Hepatocyte (in vitro differentiated cells): ENCODE results near the gene MDP1.

Experiments used
- EZH2 ChIP-seq: fragments of 200-600 bp; sonication (generic); IDR thresholded peaks from 2 replicates; pipeline ENCODE4 v1.6.1; 2016; ENCODE audit warnings: antibody characterized with exemption, mild to moderate bottlenecking, borderline replicate concordance
- EZH2phosphoT487 ChIP-seq: fragments of 200-600 bp; sonication (generic); IDR thresholded peaks from one replicate; pipeline ENCODE4 v1.6.1; 2018; ENCODE audit warnings: antibody characterized with exemption, mild to moderate bottlenecking, low read depth, moderate library complexity; ENCODE audit not compliant: unreplicated experiment, severe bottlenecking
- TF ChIP-seq, protein P1 (sequence below): fragments of 200-600 bp; sonication (generic); IDR thresholded peaks from 2 replicates; pipeline ENCODE4 v1.5.1; 2016; ENCODE audit warnings: antibody characterized with exemption, mild to moderate bottlenecking; ENCODE audit not compliant: poor library complexity

DNA sequence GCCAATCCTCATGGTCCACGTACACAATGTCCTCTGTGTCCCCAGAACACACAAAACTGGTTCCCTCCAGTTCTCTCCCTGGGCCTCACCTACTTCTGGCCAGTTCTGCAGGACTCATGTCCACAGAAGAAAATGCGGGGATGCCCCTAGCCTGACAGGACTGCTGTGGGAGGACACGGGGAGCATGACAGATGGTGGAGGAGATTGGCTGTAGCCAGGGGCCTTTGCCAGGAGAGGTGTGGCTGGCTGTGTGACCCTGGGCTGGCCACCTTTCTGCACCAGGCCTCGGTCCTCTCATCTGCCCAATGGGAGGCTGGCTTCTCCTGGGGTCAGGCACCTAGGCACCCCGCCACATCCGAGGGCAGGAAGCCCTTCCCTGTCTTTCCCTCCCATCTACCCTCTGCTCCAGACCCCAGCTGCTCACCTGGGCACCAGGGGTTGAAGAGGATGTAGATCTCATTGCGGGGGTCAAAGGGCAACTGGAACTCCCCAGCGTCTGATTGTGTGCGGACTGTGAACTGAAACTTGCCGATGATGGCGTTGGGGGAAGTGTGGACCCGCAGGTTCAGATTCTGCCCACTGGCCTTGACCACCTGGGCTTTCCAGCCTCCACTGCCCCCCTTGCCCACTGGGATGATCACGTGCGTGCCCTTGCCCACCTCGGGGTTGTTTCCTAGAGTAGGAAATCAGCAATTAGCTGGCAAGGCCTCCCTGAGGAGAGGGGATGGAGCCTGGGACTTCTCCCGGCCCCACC lies 44.3 kb upstream of the MDP1 start:
- TF ChIP-seq EZH2 = no peak
- TF ChIP-seq, protein P1, sequence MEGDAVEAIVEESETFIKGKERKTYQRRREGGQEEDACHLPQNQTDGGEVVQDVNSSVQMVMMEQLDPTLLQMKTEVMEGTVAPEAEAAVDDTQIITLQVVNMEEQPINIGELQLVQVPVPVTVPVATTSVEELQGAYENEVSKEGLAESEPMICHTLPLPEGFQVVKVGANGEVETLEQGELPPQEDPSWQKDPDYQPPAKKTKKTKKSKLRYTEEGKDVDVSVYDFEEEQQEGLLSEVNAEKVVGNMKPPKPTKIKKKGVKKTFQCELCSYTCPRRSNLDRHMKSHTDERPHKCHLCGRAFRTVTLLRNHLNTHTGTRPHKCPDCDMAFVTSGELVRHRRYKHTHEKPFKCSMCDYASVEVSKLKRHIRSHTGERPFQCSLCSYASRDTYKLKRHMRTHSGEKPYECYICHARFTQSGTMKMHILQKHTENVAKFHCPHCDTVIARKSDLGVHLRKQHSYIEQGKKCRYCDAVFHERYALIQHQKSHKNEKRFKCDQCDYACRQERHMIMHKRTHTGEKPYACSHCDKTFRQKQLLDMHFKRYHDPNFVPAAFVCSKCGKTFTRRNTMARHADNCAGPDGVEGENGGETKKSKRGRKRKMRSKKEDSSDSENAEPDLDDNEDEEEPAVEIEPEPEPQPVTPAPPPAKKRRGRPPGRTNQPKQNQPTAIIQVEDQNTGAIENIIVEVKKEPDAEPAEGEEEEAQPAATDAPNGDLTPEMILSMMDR = no peak
- TF ChIP-seq EZH2phosphoT487 = no peak
